Measurements from ENCODE around the gene CISD3. TPM values are rescaled to one million over a fixed set of nuclear protein-coding genes. Genes with fewer than 3 reads are reported as not detected.

The CISD3 gene
- total RNA-seq, 2 donors from 2014 or later, result 8.9 to 11.2 TPM

GRCh38 chr17:38732376-38733281 lies 2.5 kb downstream of the CISD3 start:
- 94 to 98% methylated on average over 6 to 7 of the region's 7 CpGs for WGBS, 2 experiments (ENCODE audit: insufficient coverage in 1 of 2, insufficient read length in 1 of 2)
- Histone ChIP-seq H3K27me3 (ENCODE audit: control insufficient read depth, insufficient read depth, low read length, poor library complexity, severe bottlenecking) (no peaks in the 10 kb centered on the region), H3K9me3 (ENCODE audit: control insufficient read depth, low read length) (no peaks in the 10 kb centered on the region), H3K4me1 (ENCODE audit: control insufficient read depth, insufficient read depth, low read length) (peaks cover 3% of the 10 kb centered on the region), H3K4me3 (ENCODE audit: low read length) (no peak overlapping the region), H3K36me3 (ENCODE audit: control insufficient read depth, insufficient read depth, low read length) (peaks cover 41% of the 10 kb centered on the region), H3K27ac (ENCODE audit: low read depth, low read length) (no peak overlapping the region), H3K9ac (ENCODE audit: extremely low read depth, low read length, poor library complexity, severe bottlenecking) (no peak overlapping the region)
- Mint-ChIP-seq H3K27ac (peak overlapping the region; percentile 39), H3K9me3 (no peaks in the 10 kb centered on the region), H3K4me1 (peaks cover 11% of the 10 kb centered on the region), H3K4me3 (no peak overlapping the region), H3K27me3 (ENCODE audit: insufficient read depth) (peaks cover 4% of the 10 kb centered on the region), H3K36me3 (ENCODE audit: low read depth) (peaks cover 29% of the 10 kb centered on the region)
- DNase-seq, result peak; percentile 42
- no peak for TF ChIP-seq CTCF (conservative IDR thresholded peaks at IDR 0.05)

DNA sequence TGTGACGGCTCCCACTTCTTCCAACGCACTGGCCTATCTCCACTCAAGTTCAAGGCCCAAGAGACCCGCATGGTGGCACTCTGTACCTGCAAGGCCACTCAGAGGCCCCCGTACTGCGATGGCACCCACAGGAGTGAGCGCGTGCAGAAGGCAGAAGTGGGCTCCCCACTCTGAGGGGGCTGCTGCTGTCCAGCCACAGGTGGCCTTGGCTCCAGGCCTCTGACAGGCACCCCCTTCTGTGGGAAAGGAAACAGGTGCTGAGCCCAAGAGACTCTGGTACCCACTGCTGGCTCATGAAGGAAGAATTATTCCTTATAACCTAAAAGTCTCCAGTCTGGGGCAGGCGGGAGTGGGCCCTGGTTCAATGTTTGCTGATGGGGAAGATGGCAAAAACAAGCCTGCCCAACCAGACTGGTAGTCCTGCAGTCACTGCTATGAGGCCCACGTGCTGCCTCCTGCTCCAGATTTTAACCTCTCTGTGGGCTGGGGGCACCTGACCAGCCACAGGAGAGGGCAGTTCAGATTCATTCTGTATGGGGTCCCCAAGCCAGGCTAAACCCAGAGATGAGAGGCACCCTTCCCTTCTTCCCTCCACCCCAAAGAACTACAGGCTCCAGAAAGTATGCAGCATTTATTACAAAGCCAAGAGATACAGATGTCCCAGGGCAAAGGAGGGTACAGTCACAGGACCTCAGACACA lies 3.3 kb downstream of the CISD3 start:
- no peak overlapping the region for H3K9ac ChIP-seq (ENCODE audit: extremely low read depth, low read length, poor library complexity, severe bottlenecking)
- no peaks in the 10 kb centered on the region for H3K27me3 ChIP-seq (ENCODE audit: control insufficient read depth, insufficient read depth, low read length, poor library complexity, severe bottlenecking)
- Mint-ChIP-seq H3K4me1 (peaks cover 11% of the 10 kb centered on the region), H3K4me3 (no peak overlapping the region), H3K36me3 (ENCODE audit: low read depth) (peaks cover 37% of the 10 kb centered on the region), H3K27ac (peak overlapping the region; percentile 46), H3K9me3 (no peaks in the 10 kb centered on the region), H3K27me3 (ENCODE audit: insufficient read depth) (peaks cover 2% of the 10 kb centered on the region)
- H3K4me1 ChIP-seq (ENCODE audit: control insufficient read depth, insufficient read depth, low read length), result peaks cover 3% of the 10 kb centered on the region
- no peak for DNase-seq
- 89% methylated on average over 8 to 9 of the region's 9 CpGs for WGBS, 2 experiments (ENCODE audit: insufficient coverage in 1 of 2, insufficient read length in 1 of 2)
- no peak overlapping the region for H3K27ac ChIP-seq (ENCODE audit: low read depth, low read length)
- H3K4me3 ChIP-seq (ENCODE audit: low read length), result no peak overlapping the region
- no peaks in the 10 kb centered on the region for H3K9me3 ChIP-seq (ENCODE audit: control insufficient read depth, low read length)
- H3K36me3 ChIP-seq (ENCODE audit: control insufficient read depth, insufficient read depth, low read length), result peaks cover 48% of the 10 kb centered on the region
- no peak for TF ChIP-seq CTCF (conservative IDR thresholded peaks at IDR 0.05)

DNA sequence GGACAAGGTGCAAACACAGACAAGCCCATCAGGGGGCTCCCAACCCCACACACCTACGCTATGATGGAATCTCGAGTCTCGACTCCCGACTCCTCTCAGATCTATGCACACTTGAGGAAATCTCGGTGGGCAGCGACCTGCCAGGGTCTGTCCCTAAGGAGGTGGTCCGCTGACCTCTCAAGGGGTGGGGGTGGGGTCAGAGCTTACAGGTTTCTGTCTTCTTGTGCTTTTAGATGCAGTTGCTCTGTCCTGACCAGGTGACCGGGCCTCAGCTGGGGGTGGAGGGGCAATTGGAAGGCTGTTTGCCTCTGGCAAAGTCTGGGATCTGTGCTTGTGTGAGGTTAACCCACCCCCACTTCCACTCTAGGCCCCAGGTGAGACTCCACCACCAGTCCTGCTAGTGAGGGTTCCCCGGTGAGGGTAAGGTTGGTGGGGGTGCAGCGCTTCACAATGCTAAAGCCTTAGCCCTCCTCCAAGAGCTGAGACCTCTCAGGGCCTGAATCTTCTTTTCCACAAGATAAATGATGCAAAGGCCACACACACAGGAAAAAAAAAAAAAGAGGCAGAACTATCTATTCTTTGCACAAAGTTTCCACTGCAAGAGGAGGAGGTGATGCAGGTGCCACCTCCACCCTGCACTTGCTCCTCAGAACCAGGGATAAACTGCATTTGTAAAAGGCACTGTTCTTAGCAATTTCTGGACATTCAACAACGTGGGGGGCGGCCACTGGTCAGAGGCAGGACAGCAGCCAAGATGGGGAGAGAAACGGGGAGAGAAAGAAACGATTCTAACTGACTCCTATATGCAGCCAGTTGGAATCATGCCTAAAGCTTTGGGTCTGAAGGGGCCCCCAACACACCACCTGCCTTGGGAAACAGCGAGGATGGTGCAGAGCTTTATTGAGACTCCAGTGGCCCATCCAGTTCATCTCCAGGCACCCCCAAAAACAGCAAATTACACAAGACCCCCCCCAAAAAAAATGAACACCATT lies 4.1 kb downstream of the CISD3 start:
- Histone ChIP-seq H3K36me3 (ENCODE audit: control insufficient read depth, insufficient read depth, low read length) (peaks cover 56% of the 10 kb centered on the region), H3K4me1 (ENCODE audit: control insufficient read depth, insufficient read depth, low read length) (peaks cover 3% of the 10 kb centered on the region), H3K27ac (ENCODE audit: low read depth, low read length) (no peak overlapping the region), H3K9me3 (ENCODE audit: control insufficient read depth, low read length) (no peaks in the 10 kb centered on the region), H3K27me3 (ENCODE audit: control insufficient read depth, insufficient read depth, low read length, poor library complexity, severe bottlenecking) (no peaks in the 10 kb centered on the region), H3K9ac (ENCODE audit: extremely low read depth, low read length, poor library complexity, severe bottlenecking) (no peak overlapping the region), H3K4me3 (ENCODE audit: low read length) (no peak overlapping the region)
- 83 to 87% methylated on average over 7 to 15 of the region's 15 CpGs for WGBS, 2 experiments (ENCODE audit: insufficient coverage in 1 of 2, insufficient read length in 1 of 2)
- no peaks in the 10 kb centered on the region for H3K27me3 Mint-ChIP-seq (ENCODE audit: insufficient read depth)
- H3K36me3 Mint-ChIP-seq (ENCODE audit: low read depth), result peaks cover 45% of the 10 kb centered on the region
- H3K4me3 Mint-ChIP-seq, result no peak overlapping the region
- H3K4me1 Mint-ChIP-seq, result peaks cover 11% of the 10 kb centered on the region
- peak; percentile 83 for DNase-seq
- H3K9me3 Mint-ChIP-seq, result no peaks in the 10 kb centered on the region
- peak overlapping the region; percentile 32 for H3K27ac Mint-ChIP-seq
- TF ChIP-seq CTCF (conservative IDR thresholded peaks at IDR 0.05), result peak; percentile 56
